Osteocyte (in vitro differentiated cells): Measurements from ENCODE around the gene SPAG9. TPM values are rescaled to one million over a fixed set of nuclear protein-coding genes. Genes with fewer than 3 reads are reported as not detected.

Experiments used
- DNase-seq: peaks from one replicate; pipeline ENCODE4 v3.0.0; 2021; ENCODE audit warnings: mixed read lengths; ENCODE audit not compliant: unreplicated experiment; ENCODE audit errors: extremely low spot score
- H3K27ac Mint-ChIP-seq: one replicate; pipeline ENCODE4 v1.8.0; 2021; ENCODE audit warnings: mild to moderate bottlenecking, mixed read lengths; ENCODE audit not compliant: unreplicated experiment
- H3K27me3 Mint-ChIP-seq: one replicate; pipeline ENCODE4 v1.8.0; 2021; ENCODE audit warnings: mixed read lengths; ENCODE audit not compliant: unreplicated experiment
- H3K36me3 Mint-ChIP-seq: one replicate; pipeline ENCODE4 v1.8.0; 2021; ENCODE audit warnings: mixed read lengths; ENCODE audit not compliant: unreplicated experiment
- H3K4me1 Mint-ChIP-seq: one replicate; pipeline ENCODE4 v1.8.0; 2021; ENCODE audit warnings: mixed read lengths; ENCODE audit not compliant: unreplicated experiment
- H3K4me3 Mint-ChIP-seq: one replicate; pipeline ENCODE4 v1.8.0; 2021; ENCODE audit warnings: mild to moderate bottlenecking, moderate library complexity, mixed read lengths; ENCODE audit not compliant: unreplicated experiment
- H3K9me3 Mint-ChIP-seq: one replicate; pipeline ENCODE4 v1.8.0; 2021; ENCODE audit warnings: mixed read lengths; ENCODE audit not compliant: unreplicated experiment
- total RNA-seq: library from RNA; stranded (reverse); gene quantifications from 2 replicates; pipeline ENCODE4 v1.2.1, GENCODE V29; 2021
- TF ChIP-seq, protein P1 (sequence below): fragments of 200-600 bp; sonication (generic); IDR thresholded peaks from 2 replicates; pipeline ENCODE4 v1.5.0; 2021; ENCODE audit warnings: antibody characterized with exemption, mild to moderate bottlenecking, moderate library complexity

Gene SPAG9
- total RNA-seq, 1 donor from 2014 or later: 100 TPM

DNA sequence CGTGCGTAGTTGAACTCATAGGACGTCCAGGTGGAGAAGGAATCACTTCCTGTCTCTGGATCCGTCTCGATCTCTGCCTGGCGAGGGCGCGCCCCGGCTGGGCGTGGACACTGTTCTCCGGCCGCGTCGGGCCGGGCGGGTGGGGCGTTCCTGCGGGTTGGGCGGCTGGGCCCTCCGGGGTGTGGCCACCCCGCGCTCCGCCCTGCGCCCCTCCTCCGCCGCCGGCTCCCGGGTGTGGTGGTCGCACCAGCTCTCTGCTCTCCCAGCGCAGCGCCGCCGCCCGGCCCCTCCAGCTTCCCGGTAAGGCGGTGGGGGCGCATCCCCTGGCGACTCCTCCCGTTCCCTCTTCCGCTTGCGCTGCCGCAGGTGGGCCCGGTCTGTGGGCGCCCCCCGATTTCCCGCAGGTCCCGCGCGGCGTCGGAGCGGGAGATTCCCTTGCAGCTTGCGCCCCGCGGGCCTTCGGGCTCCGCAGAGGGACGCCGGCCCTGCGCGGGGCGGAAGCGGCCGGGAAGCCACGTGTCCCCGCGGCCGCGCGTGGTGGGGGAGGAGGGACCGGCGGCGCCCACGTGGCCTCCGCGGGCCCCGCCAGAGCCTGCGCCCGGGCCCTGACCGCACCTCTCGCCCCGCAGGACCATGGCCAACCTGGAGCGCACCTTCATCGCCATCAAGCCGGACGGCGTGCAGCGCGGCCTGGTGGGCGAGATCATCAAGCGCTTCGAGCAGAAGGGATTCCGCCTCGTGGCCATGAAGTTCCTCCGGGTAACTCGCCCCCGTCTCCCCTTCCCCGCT, 45.7 kb upstream of the SPAG9 start, which contains the start of gene NME2:
TSS of gene NME2 (plus strand) at position 214 of the 789 bp plus-strand sequence. CDS start at position 634, 420 bp downstream.
- H3K27ac Mint-ChIP-seq: peak within 1 kb of the TSS; percentile 97
- peak; percentile 94 for DNase-seq
- TF ChIP-seq, protein P1, sequence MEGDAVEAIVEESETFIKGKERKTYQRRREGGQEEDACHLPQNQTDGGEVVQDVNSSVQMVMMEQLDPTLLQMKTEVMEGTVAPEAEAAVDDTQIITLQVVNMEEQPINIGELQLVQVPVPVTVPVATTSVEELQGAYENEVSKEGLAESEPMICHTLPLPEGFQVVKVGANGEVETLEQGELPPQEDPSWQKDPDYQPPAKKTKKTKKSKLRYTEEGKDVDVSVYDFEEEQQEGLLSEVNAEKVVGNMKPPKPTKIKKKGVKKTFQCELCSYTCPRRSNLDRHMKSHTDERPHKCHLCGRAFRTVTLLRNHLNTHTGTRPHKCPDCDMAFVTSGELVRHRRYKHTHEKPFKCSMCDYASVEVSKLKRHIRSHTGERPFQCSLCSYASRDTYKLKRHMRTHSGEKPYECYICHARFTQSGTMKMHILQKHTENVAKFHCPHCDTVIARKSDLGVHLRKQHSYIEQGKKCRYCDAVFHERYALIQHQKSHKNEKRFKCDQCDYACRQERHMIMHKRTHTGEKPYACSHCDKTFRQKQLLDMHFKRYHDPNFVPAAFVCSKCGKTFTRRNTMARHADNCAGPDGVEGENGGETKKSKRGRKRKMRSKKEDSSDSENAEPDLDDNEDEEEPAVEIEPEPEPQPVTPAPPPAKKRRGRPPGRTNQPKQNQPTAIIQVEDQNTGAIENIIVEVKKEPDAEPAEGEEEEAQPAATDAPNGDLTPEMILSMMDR: no peak
- peaks cover 26% of the 10 kb centered on the region for H3K4me1 Mint-ChIP-seq
- H3K4me3 Mint-ChIP-seq: peak within 1 kb of the TSS; percentile 91
- H3K36me3 Mint-ChIP-seq: peaks cover 34% of the 10 kb centered on the region
- H3K27me3 Mint-ChIP-seq: no peaks in the 10 kb centered on the region
- H3K9me3 Mint-ChIP-seq: no peaks in the 10 kb centered on the region

GRCh38 chr17:51165680-51166197, 45.1 kb upstream of the SPAG9 start:
- DNase-seq: no peak
- H3K9me3 Mint-ChIP-seq: no peaks in the 10 kb centered on the region

GRCh38 chr17:51164911-51165679, 44.4 kb upstream of the SPAG9 start:
- no peak for DNase-seq
- Mint-ChIP-seq H3K4me3 (peak overlapping the region; percentile 91), H3K27ac (peak overlapping the region; percentile 97), H3K4me1 (peaks cover 26% of the 10 kb centered on the region), H3K27me3 (no peaks in the 10 kb centered on the region), H3K36me3 (peaks cover 32% of the 10 kb centered on the region), H3K9me3 (no peaks in the 10 kb centered on the region)
- TF ChIP-seq, protein P1: no peak

More at GRCh38 chr17:51165680-51166197, 45.1 kb upstream of the SPAG9 start:
- Mint-ChIP-seq H3K4me3 (peak overlapping the region; percentile 91), H3K27me3 (no peaks in the 10 kb centered on the region), H3K4me1 (peaks cover 26% of the 10 kb centered on the region), H3K27ac (peak overlapping the region; percentile 97), H3K36me3 (peaks cover 31% of the 10 kb centered on the region)
- TF ChIP-seq, protein P1: no peak

GRCh38 chr17:51161541-51161940, 40.9 kb upstream of the SPAG9 start:
- TF ChIP-seq, protein P1: no peak
- H3K36me3 Mint-ChIP-seq: peaks cover 27% of the 10 kb centered on the region
- H3K27ac Mint-ChIP-seq: no peak overlapping the region
- no peaks in the 10 kb centered on the region for H3K9me3 Mint-ChIP-seq
- peaks cover 11% of the 10 kb centered on the region for H3K4me1 Mint-ChIP-seq
- H3K27me3 Mint-ChIP-seq: no peaks in the 10 kb centered on the region
- DNase-seq: no peak
- no peak overlapping the region for H3K4me3 Mint-ChIP-seq
